HG02623 (cell line): ENCODE results near the gene YIPF3.

Source experiments
- ATAC-seq: cut with Tn5 transposase; IDR thresholded peaks from one replicate; pipeline ENCODE4 v1.9.1; 2021; ENCODE audit warnings: moderate library complexity; ENCODE audit not compliant: unreplicated experiment

The YIPF3 gene

GRCh38 chr6:43493833-43494232, 22.9 kb downstream of the YIPF3 start:
- ATAC-seq = no peak

GRCh38 chr6:43493230-43493629, 23.5 kb downstream of the YIPF3 start:
- ATAC-seq = no peak

- ATAC-seq = no peak
Measured at GRCh38 chr6:43492673-43493072, 24.1 kb downstream of the YIPF3 start.

- no peak for ATAC-seq
Measured at GRCh38 chr6:43491750-43492661, 24.7 kb downstream of the YIPF3 start.

GRCh38 chr6:43490523-43490939, 26.2 kb downstream of the YIPF3 start:
- ATAC-seq = no peak

- no peak for ATAC-seq
Measured at GRCh38 chr6:43489277-43490072, 27.3 kb downstream of the YIPF3 start.

- ATAC-seq = no peak
Measured at GRCh38 chr6:43488667-43489276, 28.0 kb downstream of the YIPF3 start.

GRCh38 chr6:43481591-43482236, 35.0 kb downstream of the YIPF3 start:
- no peak for ATAC-seq

- no peak for ATAC-seq
Measured at GRCh38 chr6:43481075-43481474, 35.7 kb downstream of the YIPF3 start.

- ATAC-seq = no peak
Measured at GRCh38 chr6:43478008-43478372, 38.7 kb downstream of the YIPF3 start.

- ATAC-seq = peak; percentile 99
Measured at GRCh38 chr6:43477235-43478007, 39.3 kb downstream of the YIPF3 start, which contains the start of gene TJAP1. Gene TJAP1 (plus strand): TSS chr6:43477570. CDS start chr6:43499002, 21,432 bp downstream.

- no peak for ATAC-seq
Measured at GRCh38 chr6:43476746-43477145, 40.0 kb downstream of the YIPF3 start.

GRCh38 chr6:43475516-43475915, 41.2 kb downstream of the YIPF3 start:
- ATAC-seq = no peak

- no peak for ATAC-seq
Measured at GRCh38 chr6:43472515-43472914, 44.2 kb downstream of the YIPF3 start.

- no peak for ATAC-seq
Measured at GRCh38 chr6:43471399-43471798, 45.3 kb downstream of the YIPF3 start.

GRCh38 chr6:43469947-43470346, 46.8 kb downstream of the YIPF3 start:
- no peak for ATAC-seq

GRCh38 chr6:43468748-43469681, 47.7 kb downstream of the YIPF3 start:
- ATAC-seq = no peak

- no peak for ATAC-seq
Measured at GRCh38 chr6:43468240-43468639, 48.5 kb downstream of the YIPF3 start.

GRCh38 chr6:43467752-43468151, 49.0 kb downstream of the YIPF3 start:
- ATAC-seq = no peak
